Hepatocyte (in vitro differentiated cells): Measurements from ENCODE around the gene EPHA1. TPM values are rescaled to one million over a fixed set of nuclear protein-coding genes. Genes with fewer than 3 reads are reported as not detected.

Source experiments
- DNase-seq: peaks from one replicate; pipeline ENCODE4 v3.0.0-alpha.2; 2016; ENCODE audit warnings: low spot score
- H2AFZ ChIP-seq: fragments of 200-600 bp; sonication (generic); 2 replicates; pipeline ENCODE4 v1.6.0; 2016; ENCODE audit warnings: antibody characterized with exemption, mild to moderate bottlenecking
- H3K27ac ChIP-seq: fragments of 200-600 bp; sonication (generic); 2 replicates; pipeline ENCODE4 v1.5.1; 2016; ENCODE audit warnings: mild to moderate bottlenecking
- H3K27me3 ChIP-seq: fragments of 200-600 bp; sonication (generic); 2 replicates; pipeline ENCODE4 v1.6.1; 2016
- H3K36me3 ChIP-seq: fragments of 200-600 bp; sonication (generic); replicated peaks from 2 replicates; pipeline ENCODE4 v1.5.1; 2016; ENCODE audit warnings: low read depth; ENCODE audit not compliant: insufficient read depth
- H3K4me1 ChIP-seq: fragments of 200-600 bp; sonication (generic); 2 replicates; pipeline ENCODE4 v1.5.1; 2016; ENCODE audit warnings: mild to moderate bottlenecking, moderate library complexity; ENCODE audit not compliant: insufficient read depth
- H3K4me2 ChIP-seq: fragments of 200-600 bp; sonication (generic); 2 replicates; pipeline ENCODE4 v1.6.0; 2016
- H3K4me3 ChIP-seq: fragments of 200-600 bp; sonication (generic); 2 replicates; pipeline ENCODE4 v1.5.1; 2016; ENCODE audit warnings: mild to moderate bottlenecking
- H3K79me2 ChIP-seq: fragments of 200-600 bp; sonication (generic); 2 replicates; pipeline ENCODE4 v1.6.0; 2017; ENCODE audit warnings: mild to moderate bottlenecking
- H3K9me2 ChIP-seq: fragments of 200-600 bp; sonication (generic); replicated peaks from 2 replicates; pipeline ENCODE4 v1.6.0; 2017; ENCODE audit warnings: mild to moderate bottlenecking; ENCODE audit not compliant: insufficient read depth
- H3K9me3 ChIP-seq: fragments of 200-600 bp; sonication (generic); 2 replicates; pipeline ENCODE4 v1.5.1; 2016; ENCODE audit warnings: low read depth, mild to moderate bottlenecking
- H4K20me1 ChIP-seq: fragments of 200-600 bp; sonication (generic); 2 replicates; pipeline ENCODE4 v1.6.0; 2016; ENCODE audit warnings: mild to moderate bottlenecking; ENCODE audit not compliant: insufficient read depth, poor library complexity, severe bottlenecking
- EZH2 ChIP-seq: fragments of 200-600 bp; sonication (generic); IDR thresholded peaks from 2 replicates; pipeline ENCODE4 v1.6.1; 2016; ENCODE audit warnings: antibody characterized with exemption, mild to moderate bottlenecking, borderline replicate concordance
- EZH2phosphoT487 ChIP-seq: fragments of 200-600 bp; sonication (generic); IDR thresholded peaks from one replicate; pipeline ENCODE4 v1.6.1; 2018; ENCODE audit warnings: antibody characterized with exemption, mild to moderate bottlenecking, low read depth, moderate library complexity; ENCODE audit not compliant: unreplicated experiment, severe bottlenecking
- WGBS: methylation state at CpG from one replicate; pipeline ENCODE4 v1.1.6; 2016; ENCODE audit warnings: low lambda C conversion rate; ENCODE audit errors: missing lambda C conversion rate; 5-methylcytosine and 5-hydroxymethylcytosine counted together
- polyA plus RNA-seq: library from polyadenylated mRNA; unstranded; fragments of >200 nt; fragmentation: Nextera tagmentation; extraction: Ambion mirVana; gene quantifications from 2 replicates; pipeline ENCODE4 v1.2.1, GENCODE V29; 2016
- total RNA-seq: library from RNA; depleted of rRNA; stranded (reverse); fragments of >200 nt; gene quantifications from 2 replicates; pipeline ENCODE4 v1.2.3, GENCODE V29; 2014
- TF ChIP-seq, protein P1 (sequence below): fragments of 200-600 bp; sonication (generic); IDR thresholded peaks from 2 replicates; pipeline ENCODE4 v1.5.1; 2016; ENCODE audit warnings: antibody characterized with exemption, mild to moderate bottlenecking; ENCODE audit not compliant: poor library complexity

EPHA1 gene
- total and polyA plus RNA-seq, 2 experiments from 2014 or later = 34.2 to 42.9 TPM

GRCh38 chr7:143451746-143452145, 43.1 kb upstream of the EPHA1 start:
- no peak overlapping the region for H2AFZ ChIP-seq
- H3K79me2 ChIP-seq = no peaks in the 10 kb centered on the region
- TF ChIP-seq, protein P1, sequence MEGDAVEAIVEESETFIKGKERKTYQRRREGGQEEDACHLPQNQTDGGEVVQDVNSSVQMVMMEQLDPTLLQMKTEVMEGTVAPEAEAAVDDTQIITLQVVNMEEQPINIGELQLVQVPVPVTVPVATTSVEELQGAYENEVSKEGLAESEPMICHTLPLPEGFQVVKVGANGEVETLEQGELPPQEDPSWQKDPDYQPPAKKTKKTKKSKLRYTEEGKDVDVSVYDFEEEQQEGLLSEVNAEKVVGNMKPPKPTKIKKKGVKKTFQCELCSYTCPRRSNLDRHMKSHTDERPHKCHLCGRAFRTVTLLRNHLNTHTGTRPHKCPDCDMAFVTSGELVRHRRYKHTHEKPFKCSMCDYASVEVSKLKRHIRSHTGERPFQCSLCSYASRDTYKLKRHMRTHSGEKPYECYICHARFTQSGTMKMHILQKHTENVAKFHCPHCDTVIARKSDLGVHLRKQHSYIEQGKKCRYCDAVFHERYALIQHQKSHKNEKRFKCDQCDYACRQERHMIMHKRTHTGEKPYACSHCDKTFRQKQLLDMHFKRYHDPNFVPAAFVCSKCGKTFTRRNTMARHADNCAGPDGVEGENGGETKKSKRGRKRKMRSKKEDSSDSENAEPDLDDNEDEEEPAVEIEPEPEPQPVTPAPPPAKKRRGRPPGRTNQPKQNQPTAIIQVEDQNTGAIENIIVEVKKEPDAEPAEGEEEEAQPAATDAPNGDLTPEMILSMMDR = no peak
- TF ChIP-seq EZH2phosphoT487 (no peak), EZH2 (no peak)

GRCh38 chr7:143451122-143451521, 42.5 kb upstream of the EPHA1 start:
- H4K20me1 ChIP-seq = no peaks in the 10 kb centered on the region
- H3K27ac ChIP-seq = no peak overlapping the region
- TF ChIP-seq EZH2phosphoT487 (no peak), EZH2 (no peak)
- TF ChIP-seq, protein P1 = no peak
- no peak for DNase-seq
- no peaks in the 10 kb centered on the region for H3K9me3 ChIP-seq
- H3K79me2 ChIP-seq = no peaks in the 10 kb centered on the region
- H3K4me1 ChIP-seq = no peaks in the 10 kb centered on the region
- no peak overlapping the region for H3K4me2 ChIP-seq
- H3K9me2 ChIP-seq = no peaks in the 10 kb centered on the region
- H3K27me3 ChIP-seq = no peaks in the 10 kb centered on the region
- no peak overlapping the region for H3K4me3 ChIP-seq
- no peaks in the 10 kb centered on the region for H3K36me3 ChIP-seq
- H2AFZ ChIP-seq = no peak overlapping the region

More at GRCh38 chr7:143451746-143452145, 43.1 kb upstream of the EPHA1 start:
- H3K27ac ChIP-seq = no peak overlapping the region
- H3K4me3 ChIP-seq = no peak overlapping the region
- no peaks in the 10 kb centered on the region for H3K4me1 ChIP-seq
- WGBS = 81% methylated on average over 1 of the region's 1 CpG
- no peak for DNase-seq
- H3K4me2 ChIP-seq = no peak overlapping the region
- no peaks in the 10 kb centered on the region for H4K20me1 ChIP-seq
- no peaks in the 10 kb centered on the region for H3K9me2 ChIP-seq
- no peaks in the 10 kb centered on the region for H3K27me3 ChIP-seq
- H3K9me3 ChIP-seq = no peaks in the 10 kb centered on the region
- H3K36me3 ChIP-seq = no peaks in the 10 kb centered on the region

DNA sequence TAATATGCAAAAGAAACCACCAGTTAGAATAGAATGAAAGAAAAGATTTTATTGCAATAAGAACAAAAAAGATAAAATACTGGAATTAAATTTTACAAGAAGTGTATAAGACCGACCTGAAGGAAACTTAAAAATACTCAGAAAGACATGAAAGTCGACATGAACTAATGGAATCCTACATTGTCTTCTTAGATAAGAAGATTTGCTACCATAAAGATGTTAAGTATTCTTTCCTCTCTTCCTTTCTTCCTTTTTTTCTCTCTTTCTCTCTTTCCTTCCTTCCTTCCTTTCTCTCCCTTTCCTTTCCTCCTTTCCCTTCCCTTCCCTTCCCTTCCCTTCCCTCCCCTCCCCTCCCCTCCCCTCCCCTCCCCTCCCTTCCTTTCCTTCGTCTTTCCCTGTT, 41.1 kb upstream of the EPHA1 start:
- no peaks in the 10 kb centered on the region for H3K9me2 ChIP-seq
- no peaks in the 10 kb centered on the region for H3K36me3 ChIP-seq
- DNase-seq = no peak
- 71% methylated on average over 3 of the region's 3 CpGs for WGBS
- no peak overlapping the region for H2AFZ ChIP-seq
- no peak for TF ChIP-seq EZH2phosphoT487
- TF ChIP-seq, protein P1 = no peak
- no peak for TF ChIP-seq EZH2
- no peak overlapping the region for H3K4me3 ChIP-seq
- no peak overlapping the region for H3K4me2 ChIP-seq
- H4K20me1 ChIP-seq = no peaks in the 10 kb centered on the region
- no peaks in the 10 kb centered on the region for H3K9me3 ChIP-seq
- no peak overlapping the region for H3K27ac ChIP-seq
- no peaks in the 10 kb centered on the region for H3K4me1 ChIP-seq
- H3K27me3 ChIP-seq = no peaks in the 10 kb centered on the region
- H3K79me2 ChIP-seq = no peaks in the 10 kb centered on the region

DNA sequence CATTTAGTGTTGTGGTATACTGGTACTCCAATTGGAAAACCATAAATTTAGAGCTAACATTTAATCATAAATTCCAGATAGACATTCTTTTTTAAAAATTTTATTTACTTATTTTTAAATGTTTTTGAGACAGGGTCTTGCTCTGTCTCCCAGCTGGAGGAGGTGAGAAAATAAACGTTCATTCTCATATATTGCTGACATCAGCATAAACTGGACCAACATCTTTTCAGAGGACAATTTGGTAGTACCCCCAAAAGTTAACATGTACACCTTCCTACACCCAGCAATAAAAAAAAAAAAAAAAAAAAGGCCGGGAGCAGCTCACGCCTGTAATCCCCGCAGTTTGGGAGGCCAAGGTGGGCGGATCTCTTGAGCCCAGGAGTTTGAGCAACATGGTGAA, 39.8 kb upstream of the EPHA1 start:
- Histone ChIP-seq H3K4me1 (no peaks in the 10 kb centered on the region), H3K36me3 (no peaks in the 10 kb centered on the region), H3K9me3 (no peaks in the 10 kb centered on the region), H3K9me2 (no peaks in the 10 kb centered on the region), H2AFZ (no peak overlapping the region), H3K4me2 (no peak overlapping the region), H4K20me1 (no peaks in the 10 kb centered on the region), H3K27ac (no peak overlapping the region), H3K79me2 (no peaks in the 10 kb centered on the region), H3K27me3 (no peaks in the 10 kb centered on the region), H3K4me3 (no peak overlapping the region)
- WGBS = 91% methylated on average over 5 of the region's 5 CpGs
- no peak for TF ChIP-seq EZH2
- TF ChIP-seq EZH2phosphoT487 = no peak
- TF ChIP-seq, protein P1 = no peak
- no peak for DNase-seq
